Measurements from ENCODE around the gene CDC14A. TPM values are rescaled to one million over a fixed set of nuclear protein-coding genes. Genes with fewer than 3 reads are reported as not detected.

CDC14A gene
- total RNA-seq, 1 experiment from 2014 or later, result 6.6 TPM

- TF ChIP-seq REST (IDR thresholded peaks at IDR 0.05; ENCODE audit: insufficient read depth in 1 of 2, low read depth in 2 of 2, low read length in 1 of 2), result no peak
- no peak for TF ChIP-seq SIN3A (IDR thresholded peaks at IDR 0.05; ENCODE audit: borderline replicate concordance, insufficient read depth, low read depth, low read length)
- no peak for TF ChIP-seq POLR2AphosphoS5 (IDR thresholded peaks at IDR 0.05; ENCODE audit: low read depth, low read length)
- no peak for TF ChIP-seq CTCF (IDR thresholded peaks at IDR 0.05)
- no peak for TF ChIP-seq TCF7L2 (IDR thresholded peaks at IDR 0.05; ENCODE audit: low read depth, low read length)
- peaks cover 3% of the 10 kb centered on the region; the same call in 1 of the 2 replicates for H3K36me3 ChIP-seq (ENCODE audit: control insufficient read depth, insufficient read depth, low read length)
- DNase-seq (ENCODE audit: low read depth, low spot score) (no peak), ATAC-seq (peak; percentile 17; the same call in 1 of the 2 replicates)
- CTCF ChIA-PET, result interaction anchor here (0.5 to 0.6 kb wide), 2 partner anchors 136 to 599 kb away, joined by 3 to 4 read pairs; no protein-coding TSS in a partner anchor
- H3K4me1 ChIP-seq (ENCODE audit: control insufficient read depth, insufficient read depth, low read length), result peaks cover 18% of the 10 kb centered on the region
- peak overlapping the region; percentile 83 to 84 for H3K4me3 ChIP-seq (ENCODE audit: low read depth in 2 of 2, low read length in 2 of 2)
- H3K27me3 ChIP-seq (ENCODE audit: control insufficient read depth, insufficient read depth, low read length), result no peaks in the 10 kb centered on the region
- intact Hi-C loops (cut with micrococcal nuclease; ENCODE audit: unreplicated experiment) (loop anchor here (10.0 kb wide), 1 partner anchor 102 kb away; no protein-coding TSS in a partner anchor), in situ Hi-C loops (cut with HindIII; ENCODE audit: low pct_unique_long_range_greater_than_20kb, low sequenced_read_pairs) (no loop called here)
- POLR2A ChIA-PET, result no interaction called here
- no TSS peak for BruUV-seq (replicated peaks)
- peak overlapping the region; percentile 75 for H3K27ac ChIP-seq (ENCODE audit: low read length)
- no peaks in the 10 kb centered on the region for H3K9me3 ChIP-seq (ENCODE audit: control insufficient read depth, insufficient read depth, low read depth, low read length)
Measured at GRCh38 chr1:100353071-100353801, 930 bp downstream of the CDC14A start.

GRCh38 chr1:100353988-100354387 lies 1.7 kb downstream of the CDC14A start:
- DNase-seq (ENCODE audit: low read depth, low spot score), result no peak
- in situ Hi-C loops (cut with HindIII; ENCODE audit: low pct_unique_long_range_greater_than_20kb, low sequenced_read_pairs) (no loop called here), intact Hi-C loops (cut with micrococcal nuclease; ENCODE audit: unreplicated experiment) (loop anchor here (10.0 kb wide), 1 partner anchor 101 kb away; no protein-coding TSS in a partner anchor)
- ATAC-seq, result no peak
- TSS peak; percentile 77 for BruUV-seq (replicated peaks)
- Histone ChIP-seq H3K4me1 (ENCODE audit: control insufficient read depth, insufficient read depth, low read length) (peaks cover 18% of the 10 kb centered on the region), H3K4me3 (ENCODE audit: low read depth in 2 of 2, low read length in 2 of 2) (peak overlapping the region; percentile 83 to 84; a peak in 3 of 4 replicates), H3K27ac (ENCODE audit: low read length) (no peak overlapping the region), H3K36me3 (ENCODE audit: control insufficient read depth, insufficient read depth, low read length) (peaks cover 3% of the 10 kb centered on the region; the same call in 1 of the 2 replicates), H3K9me3 (ENCODE audit: control insufficient read depth, insufficient read depth, low read depth, low read length) (no peaks in the 10 kb centered on the region), H3K27me3 (ENCODE audit: control insufficient read depth, insufficient read depth, low read length) (no peaks in the 10 kb centered on the region)
- TF ChIP-seq SIN3A (IDR thresholded peaks at IDR 0.05; ENCODE audit: borderline replicate concordance, insufficient read depth, low read depth, low read length) (no peak), REST (IDR thresholded peaks at IDR 0.05; ENCODE audit: insufficient read depth in 1 of 2, low read depth in 2 of 2, low read length in 1 of 2) (no peak), TCF7L2 (IDR thresholded peaks at IDR 0.05; ENCODE audit: low read depth, low read length) (peak; percentile 42; the same call in 1 of the 2 replicates), POLR2AphosphoS5 (IDR thresholded peaks at IDR 0.05; ENCODE audit: low read depth, low read length) (no peak)
- CTCF ChIA-PET, result interaction anchor here (0.5 to 0.6 kb wide), 2 partner anchors 136 to 599 kb away, joined by 3 to 4 read pairs; no protein-coding TSS in a partner anchor
- POLR2A ChIA-PET, result no interaction called here
